GM12872 (cell line): Measurements from ENCODE around the gene ZHX3.

Experiments used
- TF ChIP-seq, protein P1 (sequence below): IDR thresholded peaks from 3 replicates; pipeline ENCODE4 v1.5.1; 2011; ENCODE audit warnings: low read depth, mild to moderate bottlenecking, low read length, moderate library complexity; ENCODE audit not compliant: insufficient read depth

The ZHX3 gene

DNA sequence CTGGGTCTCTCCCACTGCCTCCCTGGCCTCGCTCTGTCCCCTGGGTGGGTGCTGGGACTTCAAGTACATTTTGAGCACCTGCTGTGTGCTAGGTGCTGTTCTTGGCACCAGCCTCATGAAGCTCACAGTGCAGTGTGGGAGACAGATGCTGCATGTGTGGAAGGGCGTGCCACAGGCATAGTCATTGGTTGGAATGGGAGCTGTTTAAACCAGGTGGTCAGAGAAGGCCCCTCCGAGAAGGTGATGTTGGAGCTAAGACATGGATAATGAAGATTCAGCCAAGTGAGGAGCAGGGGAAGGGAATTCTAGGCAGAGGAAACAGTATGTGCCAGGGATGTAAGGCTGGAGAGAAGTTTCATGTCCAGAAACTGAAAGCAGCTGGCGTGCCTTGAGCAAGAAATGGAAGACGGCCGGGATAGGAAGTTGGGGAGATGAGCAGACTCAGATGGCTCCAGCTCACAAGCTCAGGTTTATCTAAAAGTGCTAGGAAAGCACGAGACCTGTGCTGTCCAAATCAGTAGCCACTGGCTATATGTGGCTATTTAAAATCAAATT lies 33.0 kb upstream of the ZHX3 start:
- TF ChIP-seq, protein P1, sequence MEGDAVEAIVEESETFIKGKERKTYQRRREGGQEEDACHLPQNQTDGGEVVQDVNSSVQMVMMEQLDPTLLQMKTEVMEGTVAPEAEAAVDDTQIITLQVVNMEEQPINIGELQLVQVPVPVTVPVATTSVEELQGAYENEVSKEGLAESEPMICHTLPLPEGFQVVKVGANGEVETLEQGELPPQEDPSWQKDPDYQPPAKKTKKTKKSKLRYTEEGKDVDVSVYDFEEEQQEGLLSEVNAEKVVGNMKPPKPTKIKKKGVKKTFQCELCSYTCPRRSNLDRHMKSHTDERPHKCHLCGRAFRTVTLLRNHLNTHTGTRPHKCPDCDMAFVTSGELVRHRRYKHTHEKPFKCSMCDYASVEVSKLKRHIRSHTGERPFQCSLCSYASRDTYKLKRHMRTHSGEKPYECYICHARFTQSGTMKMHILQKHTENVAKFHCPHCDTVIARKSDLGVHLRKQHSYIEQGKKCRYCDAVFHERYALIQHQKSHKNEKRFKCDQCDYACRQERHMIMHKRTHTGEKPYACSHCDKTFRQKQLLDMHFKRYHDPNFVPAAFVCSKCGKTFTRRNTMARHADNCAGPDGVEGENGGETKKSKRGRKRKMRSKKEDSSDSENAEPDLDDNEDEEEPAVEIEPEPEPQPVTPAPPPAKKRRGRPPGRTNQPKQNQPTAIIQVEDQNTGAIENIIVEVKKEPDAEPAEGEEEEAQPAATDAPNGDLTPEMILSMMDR, result no peak

DNA sequence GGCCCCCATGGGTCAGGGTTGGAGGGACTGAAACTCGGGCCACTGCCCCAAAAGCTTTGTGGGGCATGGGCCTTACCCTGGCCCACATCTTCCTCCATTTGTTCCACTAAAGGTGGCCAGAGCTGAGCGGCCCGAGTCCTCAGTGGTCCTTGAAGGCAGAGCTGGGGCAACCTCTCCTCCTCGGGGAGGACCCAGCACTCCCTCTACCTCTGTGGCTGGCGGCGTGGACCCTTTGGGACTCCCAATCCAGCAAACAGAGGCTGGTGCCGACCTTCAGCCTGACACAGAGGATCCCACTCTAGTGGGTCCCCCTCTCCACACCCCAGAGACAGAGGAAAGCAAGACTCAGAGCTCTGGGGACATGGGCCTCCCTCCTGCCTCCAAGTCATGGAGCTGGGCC lies 32.4 kb upstream of the ZHX3 start:
- TF ChIP-seq, protein P1, result no peak

DNA sequence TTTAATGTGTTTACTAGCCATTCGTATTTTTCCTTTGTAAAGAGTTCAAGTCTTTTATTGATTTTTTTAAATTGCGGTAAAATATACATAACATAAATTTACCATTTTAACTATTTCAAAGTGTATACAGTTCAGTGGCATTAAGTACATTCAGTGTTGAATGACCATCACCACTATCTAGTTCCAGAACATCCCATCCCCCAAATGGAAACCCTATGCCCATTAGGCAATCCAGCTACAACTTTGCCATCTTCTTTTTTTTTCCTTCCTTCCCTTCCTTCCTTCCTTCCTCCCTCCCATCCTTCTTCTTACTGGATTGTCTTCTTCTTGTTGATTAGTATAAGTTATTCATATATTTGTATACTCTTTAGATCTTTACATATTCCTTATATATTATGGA lies 31.7 kb upstream of the ZHX3 start:
- TF ChIP-seq, protein P1, result no peak

DNA sequence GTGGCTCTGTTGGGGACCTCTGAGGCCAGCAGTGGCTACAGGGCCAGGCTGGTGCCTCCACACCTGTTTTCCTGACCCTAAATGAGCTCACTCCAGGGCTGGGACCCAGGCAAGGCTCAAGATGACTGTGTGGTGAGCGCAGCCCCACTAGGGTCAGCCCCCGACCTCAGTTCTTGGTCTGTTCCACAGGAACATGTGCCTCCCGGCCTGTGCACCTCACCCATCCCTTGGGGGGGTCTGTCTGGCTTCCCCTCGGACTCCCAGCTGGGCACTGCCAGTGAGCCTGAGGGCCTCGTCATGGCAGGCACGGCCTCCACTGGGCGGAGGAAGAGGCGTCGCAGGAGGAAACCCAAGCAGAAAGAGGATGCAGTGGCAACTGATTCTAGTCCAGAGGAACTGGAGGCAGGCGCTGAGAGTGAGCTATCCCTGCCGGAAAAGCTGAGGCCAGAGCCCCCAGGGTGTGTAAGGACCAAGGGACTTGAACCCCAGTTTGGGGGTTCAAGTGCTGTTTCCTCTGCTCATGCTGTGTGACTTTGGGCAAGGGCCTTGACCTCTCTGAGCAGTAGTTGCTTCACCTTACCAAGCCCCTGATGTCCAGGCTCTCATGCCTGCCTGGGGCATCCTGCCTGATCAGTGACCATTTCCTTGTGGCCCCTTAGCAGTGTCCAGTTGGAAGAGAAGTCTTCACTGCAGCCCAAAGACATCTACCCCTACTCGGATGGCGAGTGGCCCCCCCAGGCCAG lies 31.1 kb upstream of the ZHX3 start:
- TF ChIP-seq, protein P1, result no peak

DNA sequence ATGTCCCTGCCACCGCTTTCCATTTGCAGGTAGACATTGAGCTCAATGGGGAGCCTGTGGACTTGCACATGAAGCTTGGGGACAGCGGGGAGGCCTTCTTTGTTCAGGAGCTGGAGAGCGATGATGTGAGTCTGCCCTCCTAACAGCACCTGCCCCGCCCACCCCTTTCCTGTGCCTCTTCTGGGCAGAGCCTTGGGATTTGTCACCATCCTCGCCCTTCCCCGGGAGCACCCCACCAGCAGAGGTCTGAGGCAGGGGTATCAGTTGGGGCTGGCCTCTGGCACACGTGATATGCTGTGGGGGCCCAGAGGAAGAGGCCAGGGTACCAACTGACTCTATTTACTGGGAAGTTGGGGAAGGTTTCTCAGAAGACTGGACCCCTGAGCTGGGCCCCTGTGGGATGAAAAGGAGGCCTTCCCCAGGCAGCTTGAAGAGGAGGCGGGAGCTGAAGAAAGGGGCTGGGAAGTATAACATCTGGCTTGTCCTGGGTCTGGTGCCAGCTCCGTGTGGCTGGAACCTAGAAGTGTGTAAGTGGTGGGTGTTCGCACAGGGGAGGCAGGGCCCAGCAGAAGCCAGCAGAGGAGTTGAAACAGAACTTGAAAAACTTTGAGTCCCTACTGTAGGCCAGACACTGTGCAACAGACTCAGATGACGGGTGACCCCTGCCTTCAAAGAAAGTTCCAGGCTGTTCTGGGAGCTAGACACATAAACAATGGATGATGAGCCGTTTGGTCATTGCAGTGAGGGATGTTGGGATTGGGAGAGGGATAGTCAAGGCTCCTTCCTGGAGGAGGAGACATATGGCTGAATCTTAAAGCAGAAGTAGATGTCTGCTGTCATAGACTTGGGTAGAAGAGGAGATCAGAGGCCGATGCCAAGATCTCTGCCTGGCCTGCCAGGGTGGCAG lies 30.2 kb upstream of the ZHX3 start:
- TF ChIP-seq, protein P1, result no peak

DNA sequence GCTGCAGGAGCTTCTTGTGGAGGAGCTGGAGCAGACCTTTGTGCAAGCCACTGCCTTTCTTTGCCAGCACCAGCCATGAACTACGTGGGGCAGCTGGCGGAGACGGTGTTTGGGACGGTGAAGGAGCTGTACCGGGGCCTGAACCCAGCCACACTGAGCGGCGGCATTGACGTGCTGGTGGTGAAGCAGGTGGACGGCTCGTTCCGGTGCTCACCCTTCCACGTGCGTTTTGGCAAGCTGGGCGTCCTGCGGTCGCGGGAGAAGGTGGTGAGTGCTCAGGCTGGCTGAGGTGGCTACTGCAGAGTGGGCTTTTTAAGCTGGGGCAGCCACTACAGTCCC lies 28.2 kb upstream of the ZHX3 start:
- TF ChIP-seq, protein P1, result no peak
